Chondrocyte (in vitro differentiated cells): ENCODE data around the gene CACNA1G. TPM values are rescaled to one million over a fixed set of nuclear protein-coding genes. Genes with fewer than 3 reads are reported as not detected.
A peak's percentile ranks its signal among the peaks of the same experiment; 100 is the strongest.

ENCODE experiments used
- DNase-seq: peaks from one replicate; pipeline ENCODE4 v3.0.0; 2021; ENCODE audit warnings: mixed read lengths, low spot score
- H3K27ac Mint-ChIP-seq: one replicate; pipeline ENCODE4 v1.8.0; 2021; ENCODE audit warnings: mild to moderate bottlenecking, moderate library complexity, mixed read lengths; ENCODE audit not compliant: unreplicated experiment
- H3K27me3 Mint-ChIP-seq: 2 replicates; pipeline ENCODE4 v1.8.0; 2021; ENCODE audit warnings: low read depth, mixed read lengths
- H3K36me3 Mint-ChIP-seq: 2 replicates; pipeline ENCODE4 v1.8.0; 2021; ENCODE audit warnings: low read depth, mixed read lengths
- H3K4me1 Mint-ChIP-seq: 2 replicates; pipeline ENCODE4 v1.8.0; 2021; ENCODE audit warnings: low read depth, mild to moderate bottlenecking, mixed read lengths
- H3K4me3 Mint-ChIP-seq: one replicate; pipeline ENCODE4 v1.8.0; 2021; ENCODE audit warnings: mild to moderate bottlenecking, moderate library complexity, mixed read lengths; ENCODE audit not compliant: unreplicated experiment
- H3K9me3 Mint-ChIP-seq: 2 replicates; pipeline ENCODE4 v1.8.0; 2021; ENCODE audit warnings: low read depth, mixed read lengths
- total RNA-seq: library from RNA; stranded (reverse); gene quantifications from 3 replicates; pipeline ENCODE4 v1.2.1, GENCODE V29; 2021
- TF ChIP-seq, protein P1 (sequence below): fragments of 200-600 bp; sonication (generic); IDR thresholded peaks from 2 replicates; pipeline ENCODE4 v1.5.0; 2021; ENCODE audit warnings: antibody characterized with exemption, mild to moderate bottlenecking, moderate library complexity

Gene CACNA1G
- total RNA-seq, 1 donor from 2014 or later, result 0.10 TPM

DNA sequence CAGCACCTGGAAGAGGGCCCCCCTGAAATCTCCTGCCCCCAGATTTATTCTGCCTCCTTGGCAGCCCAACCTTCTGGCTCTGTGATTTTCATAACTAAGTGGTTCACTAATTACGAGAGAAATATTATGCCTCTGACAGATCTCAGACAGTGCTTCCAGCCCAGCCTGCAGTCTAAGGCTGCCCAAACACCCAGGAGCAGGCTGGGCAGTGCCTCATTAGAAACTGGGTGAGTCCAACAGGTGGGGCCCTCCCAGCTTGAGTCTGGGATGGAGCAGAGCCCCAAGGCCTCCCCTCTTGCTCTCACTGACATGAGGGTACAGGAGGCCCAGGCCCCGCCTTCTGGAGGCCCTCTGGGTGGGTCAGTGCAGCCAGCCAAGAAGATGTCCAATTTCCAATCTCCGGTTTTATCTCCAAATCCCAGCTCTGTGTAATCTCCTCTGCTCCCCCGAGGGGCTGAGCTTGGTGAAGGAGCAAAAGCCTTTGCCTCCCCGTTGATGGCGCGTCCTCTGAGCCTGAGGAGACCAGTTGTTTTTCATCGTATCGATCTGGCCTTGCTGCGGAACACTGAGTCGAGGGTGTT lies 54.0 kb downstream of the CACNA1G start:
- Mint-ChIP-seq H3K36me3 (no peaks in the 10 kb centered on the region), H3K4me3 (no peak overlapping the region), H3K9me3 (no peaks in the 10 kb centered on the region), H3K4me1 (peaks cover 11% of the 10 kb centered on the region), H3K27me3 (peaks cover 2% of the 10 kb centered on the region), H3K27ac (no peak overlapping the region)
- no peak for DNase-seq
- TF ChIP-seq, protein P1, sequence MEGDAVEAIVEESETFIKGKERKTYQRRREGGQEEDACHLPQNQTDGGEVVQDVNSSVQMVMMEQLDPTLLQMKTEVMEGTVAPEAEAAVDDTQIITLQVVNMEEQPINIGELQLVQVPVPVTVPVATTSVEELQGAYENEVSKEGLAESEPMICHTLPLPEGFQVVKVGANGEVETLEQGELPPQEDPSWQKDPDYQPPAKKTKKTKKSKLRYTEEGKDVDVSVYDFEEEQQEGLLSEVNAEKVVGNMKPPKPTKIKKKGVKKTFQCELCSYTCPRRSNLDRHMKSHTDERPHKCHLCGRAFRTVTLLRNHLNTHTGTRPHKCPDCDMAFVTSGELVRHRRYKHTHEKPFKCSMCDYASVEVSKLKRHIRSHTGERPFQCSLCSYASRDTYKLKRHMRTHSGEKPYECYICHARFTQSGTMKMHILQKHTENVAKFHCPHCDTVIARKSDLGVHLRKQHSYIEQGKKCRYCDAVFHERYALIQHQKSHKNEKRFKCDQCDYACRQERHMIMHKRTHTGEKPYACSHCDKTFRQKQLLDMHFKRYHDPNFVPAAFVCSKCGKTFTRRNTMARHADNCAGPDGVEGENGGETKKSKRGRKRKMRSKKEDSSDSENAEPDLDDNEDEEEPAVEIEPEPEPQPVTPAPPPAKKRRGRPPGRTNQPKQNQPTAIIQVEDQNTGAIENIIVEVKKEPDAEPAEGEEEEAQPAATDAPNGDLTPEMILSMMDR, result no peak

DNA sequence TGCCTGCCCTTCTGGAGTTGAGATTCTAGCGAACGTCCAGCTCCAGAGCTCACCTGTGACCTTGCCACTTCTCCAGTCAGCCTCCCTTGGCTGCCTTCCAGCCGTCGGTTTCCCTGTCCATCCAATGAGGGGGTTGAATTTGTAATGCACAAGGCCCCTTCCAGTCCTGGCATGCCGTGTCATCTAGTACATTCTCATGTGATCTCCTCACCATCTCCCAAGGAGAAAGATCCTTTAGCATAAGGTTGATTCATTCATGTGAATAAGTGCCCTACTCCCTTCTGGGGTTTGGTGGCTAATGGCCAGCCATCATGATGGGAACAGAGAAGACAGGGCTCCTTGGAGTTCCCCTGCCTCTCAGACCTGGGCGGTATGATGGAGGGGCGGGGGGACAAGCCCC lies 55.3 kb downstream of the CACNA1G start:
- no peaks in the 10 kb centered on the region for H3K9me3 Mint-ChIP-seq
- peaks cover 2% of the 10 kb centered on the region for H3K27me3 Mint-ChIP-seq
- H3K4me3 Mint-ChIP-seq, result no peak overlapping the region
- peaks cover 11% of the 10 kb centered on the region for H3K4me1 Mint-ChIP-seq
- no peaks in the 10 kb centered on the region for H3K36me3 Mint-ChIP-seq
- DNase-seq, result no peak
- H3K27ac Mint-ChIP-seq, result no peak overlapping the region
- TF ChIP-seq, protein P1, result no peak

DNA sequence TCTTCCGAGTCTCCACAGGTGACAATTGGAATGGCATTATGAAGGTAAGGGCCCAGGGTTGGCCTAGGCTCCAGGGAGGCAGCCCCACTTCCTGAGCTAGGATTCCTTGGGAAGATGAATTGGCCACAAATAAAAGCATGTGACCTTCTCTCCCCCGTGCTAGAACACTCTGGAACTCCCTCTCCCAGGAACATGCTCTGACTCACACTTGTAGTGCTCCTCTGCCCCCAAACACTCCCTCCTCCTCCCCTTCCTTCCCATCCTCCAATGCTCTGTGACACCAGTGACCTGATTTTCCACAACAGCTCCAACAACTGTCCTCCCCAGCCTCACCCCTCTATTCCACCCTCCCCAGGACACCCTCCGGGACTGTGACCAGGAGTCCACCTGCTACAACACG lies 57.8 kb downstream of the CACNA1G start:
- Mint-ChIP-seq H3K27ac (no peak overlapping the region), H3K36me3 (no peaks in the 10 kb centered on the region), H3K4me1 (peaks cover 11% of the 10 kb centered on the region), H3K9me3 (no peaks in the 10 kb centered on the region), H3K27me3 (peaks cover 7% of the 10 kb centered on the region), H3K4me3 (no peak overlapping the region)
- no peak for DNase-seq
- TF ChIP-seq, protein P1, result no peak

DNA sequence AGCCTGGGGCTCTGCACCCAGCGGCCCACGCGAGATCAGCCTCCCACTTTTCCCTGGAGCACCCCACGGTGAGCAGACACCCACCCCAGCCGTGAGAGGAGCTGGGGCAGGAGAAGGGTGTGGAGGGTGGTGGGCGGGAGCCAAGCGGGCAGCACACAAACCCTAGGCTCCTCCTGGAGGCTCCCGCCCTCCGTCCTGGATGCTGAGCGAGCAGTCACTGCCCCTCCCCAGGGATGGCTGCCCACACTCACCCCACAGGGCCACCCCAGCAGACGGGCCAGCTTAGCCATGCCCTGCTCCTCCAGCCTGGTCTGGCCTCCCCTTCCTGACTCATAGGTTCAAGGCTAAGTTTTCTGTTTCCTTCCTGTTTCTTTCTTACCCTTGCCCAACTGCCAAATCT lies 58.4 kb downstream of the CACNA1G start:
- Mint-ChIP-seq H3K4me3 (no peak overlapping the region), H3K27ac (no peak overlapping the region)

DNA sequence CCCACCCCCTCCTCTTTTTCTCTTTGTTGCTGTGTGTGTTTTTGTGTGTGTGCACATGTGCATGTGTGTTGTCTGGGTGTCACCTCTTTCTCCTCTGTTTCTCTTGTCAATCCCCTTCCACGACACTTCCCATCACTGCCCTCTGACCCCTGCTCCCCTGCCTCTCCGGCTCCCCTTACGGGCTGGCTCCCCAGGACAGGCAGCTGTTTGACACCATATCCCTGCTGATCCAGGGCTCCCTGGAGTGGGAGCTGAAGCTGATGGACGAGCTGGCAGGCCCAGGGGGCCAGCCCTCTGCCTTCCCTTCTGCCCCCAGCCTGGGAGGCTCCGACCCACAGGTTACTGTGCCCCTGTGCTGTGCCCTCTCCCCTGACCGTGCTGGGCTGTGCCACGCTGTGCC lies 59.0 kb downstream of the CACNA1G start:
- H3K4me1 Mint-ChIP-seq, result peaks cover 11% of the 10 kb centered on the region
- peaks cover 7% of the 10 kb centered on the region for H3K27me3 Mint-ChIP-seq
- no peaks in the 10 kb centered on the region for H3K36me3 Mint-ChIP-seq
- peak overlapping the region; percentile 51 for H3K27ac Mint-ChIP-seq
- no peak for DNase-seq
- no peak overlapping the region for H3K4me3 Mint-ChIP-seq
- H3K9me3 Mint-ChIP-seq, result no peaks in the 10 kb centered on the region
- TF ChIP-seq, protein P1, result no peak

More for the DNA sequence above, 58.4 kb downstream of the CACNA1G start:
- TF ChIP-seq, protein P1, result no peak
- Mint-ChIP-seq H3K4me1 (peaks cover 11% of the 10 kb centered on the region), H3K9me3 (no peaks in the 10 kb centered on the region), H3K27me3 (peaks cover 7% of the 10 kb centered on the region), H3K36me3 (no peaks in the 10 kb centered on the region)
- DNase-seq, result no peak
